HUES48 (cell line): ENCODE results near the gene FAM24A.

Experiments used
- H3K27ac ChIP-seq: one replicate; pipeline ENCODE4 v1.7.0; 2013; ENCODE audit warnings: low read depth, low read length, inconsistent platforms
- H3K27me3 ChIP-seq: 2 replicates; pipeline ENCODE4 v1.6.1; 2013; ENCODE audit warnings: mild to moderate bottlenecking, low read length; ENCODE audit not compliant: control insufficient read depth, insufficient read depth
- H3K36me3 ChIP-seq: 2 replicates; pipeline ENCODE4 v1.6.1; 2013; ENCODE audit warnings: low read length; ENCODE audit not compliant: control insufficient read depth, insufficient read depth
- H3K4me1 ChIP-seq: 2 replicates; pipeline ENCODE4 v1.6.1; 2013; ENCODE audit warnings: mild to moderate bottlenecking, low read length; ENCODE audit not compliant: control insufficient read depth, insufficient read depth
- H3K4me3 ChIP-seq: 2 replicates; pipeline ENCODE4 v1.5.1; 2013; ENCODE audit warnings: mild to moderate bottlenecking, low read depth, low read length
- H3K9ac ChIP-seq: 2 replicates; pipeline ENCODE4 v1.6.1; 2013; ENCODE audit warnings: mild to moderate bottlenecking, low read depth, low read length, moderate library complexity
- H3K9me3 ChIP-seq: 2 replicates; pipeline ENCODE4 v1.6.1; 2013; ENCODE audit warnings: low read length; ENCODE audit not compliant: control insufficient read depth, insufficient read depth

FAM24A gene

DNA sequence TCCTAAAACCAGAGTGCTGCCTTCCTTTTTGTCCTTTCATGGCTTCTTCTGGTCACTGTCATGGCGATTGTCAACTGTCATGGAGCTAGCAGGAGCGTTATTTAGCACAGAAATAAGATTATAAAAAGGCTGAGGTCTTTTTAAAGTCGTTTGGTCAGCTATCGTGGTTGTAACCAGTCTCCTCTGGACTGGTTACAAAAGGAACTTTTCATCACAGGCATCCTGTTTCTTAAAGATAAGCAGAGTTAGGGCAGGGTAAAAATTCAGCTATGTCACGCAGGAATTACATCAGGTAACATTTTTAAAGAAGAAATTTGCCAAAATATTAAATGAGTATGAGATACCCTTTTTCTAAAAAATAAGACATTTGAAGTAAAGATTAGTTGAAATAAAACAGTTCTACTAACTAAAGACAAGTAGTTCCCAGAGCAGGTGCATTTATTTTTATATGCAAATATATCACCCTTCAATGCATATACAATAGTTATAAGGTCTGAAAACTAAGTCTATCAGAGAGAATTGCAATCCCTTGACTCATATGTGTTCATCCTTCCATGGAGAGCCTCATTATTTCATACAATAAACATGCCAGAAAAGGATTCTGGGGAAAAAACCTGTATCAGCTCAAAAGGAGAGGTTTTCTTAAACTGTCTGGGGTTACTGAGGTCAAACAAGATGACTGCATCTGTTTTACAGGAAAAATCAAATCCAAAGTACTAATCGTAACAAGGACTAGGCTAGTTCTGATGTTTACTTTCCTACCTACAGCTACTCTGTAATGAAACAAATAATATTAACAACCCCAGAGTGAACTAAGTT, 20.9 kb downstream of the FAM24A start:
- H3K36me3 ChIP-seq, result peaks cover 8% of the 10 kb centered on the region
- no peak overlapping the region for H3K4me3 ChIP-seq
- H3K27ac ChIP-seq, result no peak overlapping the region
- H3K4me1 ChIP-seq, result no peaks in the 10 kb centered on the region
- no peaks in the 10 kb centered on the region for H3K27me3 ChIP-seq
- H3K9me3 ChIP-seq, result no peaks in the 10 kb centered on the region
- H3K9ac ChIP-seq, result no peak overlapping the region

DNA sequence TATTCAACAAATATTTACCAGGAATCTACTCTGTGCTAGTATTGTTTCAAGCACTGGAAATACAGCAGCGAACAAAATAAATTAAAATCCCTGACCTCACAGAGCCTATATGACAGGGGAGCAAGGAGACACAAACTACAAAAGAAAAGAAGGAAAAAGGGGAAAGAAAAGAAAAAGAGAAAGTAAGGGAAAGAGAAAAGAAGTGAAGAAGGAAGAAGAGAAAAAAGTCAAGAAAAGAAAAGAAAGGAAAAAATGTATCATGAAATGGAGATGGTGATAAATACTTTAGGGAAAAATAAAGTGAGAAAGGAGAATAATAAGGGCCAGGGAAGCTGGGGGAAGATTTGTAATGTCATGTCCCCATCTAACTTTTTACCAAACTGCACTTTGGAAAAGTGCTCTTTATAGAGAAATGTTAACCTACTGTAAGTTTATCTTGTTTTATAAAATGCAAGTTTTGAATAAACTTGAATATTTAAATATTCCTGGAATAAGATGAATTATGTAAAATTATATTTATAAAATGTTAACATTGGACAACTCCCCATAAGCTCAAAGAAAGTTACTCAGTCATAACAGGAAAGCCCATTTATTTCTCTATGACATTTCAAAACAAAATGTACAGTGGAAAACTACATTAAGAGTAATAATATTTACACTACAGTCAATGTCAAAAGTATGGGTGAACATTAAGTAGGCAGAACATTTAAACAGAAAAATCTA, 28.9 kb downstream of the FAM24A start:
- Histone ChIP-seq H3K36me3 (peaks cover 36% of the 10 kb centered on the region), H3K9ac (no peak overlapping the region), H3K4me1 (no peaks in the 10 kb centered on the region), H3K27ac (no peak overlapping the region), H3K9me3 (no peaks in the 10 kb centered on the region), H3K4me3 (no peak overlapping the region), H3K27me3 (no peaks in the 10 kb centered on the region)

DNA sequence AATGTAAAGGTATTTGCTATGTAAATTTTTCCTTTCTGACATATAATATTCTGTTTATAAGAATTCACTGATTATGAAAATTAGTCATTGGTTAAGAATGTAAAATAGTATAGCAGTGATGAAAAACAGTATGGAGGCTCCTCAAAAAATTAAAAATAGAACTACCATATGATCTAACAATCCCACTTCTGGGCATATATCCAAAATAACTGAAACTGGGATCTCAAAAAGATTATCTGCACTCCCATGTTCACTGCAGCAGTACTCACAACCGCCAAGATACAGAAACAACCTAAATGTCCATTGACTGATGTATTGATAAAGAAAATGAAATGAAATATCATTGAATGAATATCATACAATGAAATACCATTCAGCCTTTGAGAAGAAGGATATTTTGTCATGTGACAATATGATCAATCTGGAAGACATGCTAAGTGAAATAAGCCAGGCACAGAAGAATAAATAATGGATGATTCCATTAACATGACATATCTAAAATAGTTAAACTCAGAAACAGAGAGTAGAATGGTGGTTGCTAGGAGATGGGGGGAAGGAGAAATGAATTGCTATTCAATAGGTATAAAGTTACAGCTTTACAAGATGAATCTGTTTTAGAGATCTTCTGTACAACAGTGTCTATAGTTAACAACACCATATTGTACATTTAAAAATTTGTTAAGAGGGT, 29.6 kb downstream of the FAM24A start:
- no peak overlapping the region for H3K9ac ChIP-seq
- no peaks in the 10 kb centered on the region for H3K9me3 ChIP-seq
- H3K27ac ChIP-seq, result no peak overlapping the region
- peaks cover 37% of the 10 kb centered on the region for H3K36me3 ChIP-seq
- H3K4me1 ChIP-seq, result no peaks in the 10 kb centered on the region
- no peak overlapping the region for H3K4me3 ChIP-seq
- H3K27me3 ChIP-seq, result no peaks in the 10 kb centered on the region

DNA sequence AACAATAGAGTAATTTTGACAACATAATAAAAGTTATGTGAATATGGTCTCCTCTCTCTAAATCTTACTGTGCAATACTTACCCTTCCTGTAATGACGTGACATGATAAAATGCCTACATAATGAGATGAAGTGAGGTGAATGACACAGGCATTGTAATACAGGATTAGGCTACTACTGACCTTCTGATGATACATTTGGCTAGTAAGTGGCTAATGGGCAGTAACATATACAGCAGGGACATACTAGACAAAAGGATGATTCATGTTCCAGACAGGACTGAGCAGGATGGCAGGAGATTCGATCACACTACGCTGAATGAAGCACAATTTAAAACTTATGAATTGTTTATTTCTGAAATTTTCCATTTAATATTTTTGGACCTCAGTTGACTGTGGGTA, 38.9 kb downstream of the FAM24A start:
- no peak overlapping the region for H3K27ac ChIP-seq
- no peak overlapping the region for H3K4me3 ChIP-seq
- H3K27me3 ChIP-seq, result no peaks in the 10 kb centered on the region
- H3K36me3 ChIP-seq, result peaks cover 52% of the 10 kb centered on the region
- H3K4me1 ChIP-seq, result no peaks in the 10 kb centered on the region
- H3K9me3 ChIP-seq, result no peaks in the 10 kb centered on the region
- H3K9ac ChIP-seq, result no peak overlapping the region

DNA sequence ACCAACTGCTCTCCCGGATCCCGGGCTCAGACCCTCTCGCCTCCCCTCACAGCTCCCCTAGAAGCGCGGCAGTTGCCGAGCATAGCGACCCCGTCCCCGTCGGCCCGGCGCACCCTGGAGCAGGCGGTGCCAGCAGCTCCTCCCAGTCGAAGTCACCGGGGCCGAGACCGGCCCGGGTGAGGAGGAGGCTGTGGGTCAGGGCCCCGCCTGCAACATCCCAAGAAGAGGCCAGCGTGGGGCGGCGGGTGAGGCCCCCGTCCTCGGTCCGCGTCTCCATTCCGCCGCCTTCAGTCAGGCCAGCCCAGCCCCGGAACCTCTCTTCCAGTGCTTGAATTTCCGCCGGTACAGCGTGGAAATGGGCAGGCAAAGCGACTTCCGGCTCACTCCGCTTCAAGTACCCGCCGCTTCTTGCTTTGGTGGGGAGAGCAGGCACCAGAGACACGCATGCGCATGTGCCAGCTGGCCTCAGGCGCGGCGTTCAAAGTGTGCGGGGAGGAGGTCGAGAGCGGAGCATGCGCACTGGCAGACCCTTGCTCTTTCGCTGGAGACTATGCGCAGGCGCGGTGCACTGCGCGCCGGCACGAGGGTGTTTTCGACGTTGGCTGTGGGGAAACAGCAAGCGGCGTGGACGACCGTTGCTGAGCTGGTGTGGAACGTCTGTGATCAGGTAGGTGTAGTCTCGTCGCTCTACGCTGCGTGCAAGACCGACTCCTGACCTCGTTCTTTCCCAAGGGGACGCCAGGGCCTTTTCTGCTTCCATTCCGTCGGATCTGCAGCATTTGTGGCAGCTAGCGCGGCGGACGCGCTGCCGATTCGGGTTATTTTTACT, 43.7 kb downstream of the FAM24A start, which contains the start of gene C10orf88:
Gene C10orf88 (minus strand): TSS at position 326 of the 829 bp plus-strand sequence. CDS start 49 bp downstream, at position 277.
- Histone ChIP-seq H3K4me1 (no peaks in the 10 kb centered on the region), H3K27me3 (peaks cover 31% of the 10 kb centered on the region), H3K9ac (peak within 1 kb of the TSS; percentile 73), H3K4me3 (peak within 1 kb of the TSS; percentile 81), H3K9me3 (peaks cover 9% of the 10 kb centered on the region), H3K36me3 (peaks cover 9% of the 10 kb centered on the region), H3K27ac (peak within 1 kb of the TSS; percentile 82)

DNA sequence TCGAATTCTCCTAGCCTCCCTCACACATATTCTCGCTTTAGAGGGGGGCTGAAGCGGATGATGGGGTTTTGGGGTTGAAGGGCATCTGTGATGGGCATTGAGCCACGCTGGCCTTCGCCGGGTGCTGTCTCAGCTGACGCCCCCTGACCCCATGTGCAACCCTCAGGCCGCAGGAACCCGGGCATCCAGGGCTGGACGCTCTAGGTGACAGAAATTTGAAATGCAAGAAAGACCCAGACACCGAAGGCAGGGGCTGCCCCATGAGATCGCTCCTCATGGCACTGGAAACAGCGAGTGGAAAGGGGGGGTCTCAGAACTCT, 44.3 kb downstream of the FAM24A start:
- peaks cover 9% of the 10 kb centered on the region for H3K9me3 ChIP-seq
- peaks cover 3% of the 10 kb centered on the region; the same call in 1 of the 2 replicates for H3K36me3 ChIP-seq
- H3K27me3 ChIP-seq, result peaks cover 31% of the 10 kb centered on the region
- H3K4me3 ChIP-seq, result peak overlapping the region; percentile 20
- no peak overlapping the region for H3K27ac ChIP-seq
- H3K4me1 ChIP-seq, result no peaks in the 10 kb centered on the region
- H3K9ac ChIP-seq, result no peak overlapping the region

DNA sequence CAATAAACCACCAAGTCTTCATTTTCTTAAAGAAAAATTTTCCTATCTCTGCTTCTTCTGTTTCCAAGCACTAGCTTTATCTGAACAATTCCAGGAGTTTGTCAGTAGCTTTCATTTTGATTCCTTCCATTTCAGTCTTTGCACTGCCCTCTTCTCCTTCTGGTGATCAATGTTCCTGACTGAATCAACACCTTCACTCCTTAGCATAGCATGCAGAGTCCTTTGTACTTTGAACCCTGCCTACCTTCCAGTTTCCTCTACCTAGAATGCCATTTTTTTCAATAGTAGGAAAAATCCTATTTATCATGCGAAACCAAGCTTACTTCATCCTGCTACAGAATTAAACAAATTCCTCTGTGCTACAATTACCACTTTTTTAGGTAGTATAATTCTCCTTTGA, 45.5 kb downstream of the FAM24A start:
- Histone ChIP-seq H3K9me3 (peaks cover 9% of the 10 kb centered on the region), H3K4me1 (no peaks in the 10 kb centered on the region), H3K36me3 (no peaks in the 10 kb centered on the region), H3K27me3 (peaks cover 31% of the 10 kb centered on the region), H3K27ac (no peak overlapping the region), H3K4me3 (no peak overlapping the region), H3K9ac (no peak overlapping the region)

DNA sequence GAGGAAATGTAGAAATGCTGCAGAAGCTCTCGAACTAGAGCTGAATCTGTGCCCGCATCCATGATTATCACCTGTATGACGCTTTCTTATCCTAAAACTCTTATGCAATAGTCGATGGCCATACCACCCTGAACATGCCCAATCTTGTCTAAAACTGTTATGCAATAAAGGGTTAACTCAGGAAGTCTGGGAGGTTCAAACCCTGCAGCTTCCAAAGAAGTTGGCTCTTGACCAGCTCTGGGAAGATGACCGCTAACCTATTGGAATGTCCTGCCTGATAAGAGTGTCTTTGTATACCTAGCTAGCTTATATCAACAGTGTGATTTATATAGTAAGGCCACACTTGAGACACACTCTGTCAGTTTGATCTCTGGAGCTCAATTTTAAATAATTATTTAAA, 47.1 kb downstream of the FAM24A start:
- Histone ChIP-seq H3K4me1 (no peaks in the 10 kb centered on the region), H3K27ac (no peak overlapping the region), H3K27me3 (peaks cover 31% of the 10 kb centered on the region), H3K9me3 (peaks cover 9% of the 10 kb centered on the region), H3K9ac (no peak overlapping the region), H3K4me3 (no peak overlapping the region), H3K36me3 (no peaks in the 10 kb centered on the region)

DNA sequence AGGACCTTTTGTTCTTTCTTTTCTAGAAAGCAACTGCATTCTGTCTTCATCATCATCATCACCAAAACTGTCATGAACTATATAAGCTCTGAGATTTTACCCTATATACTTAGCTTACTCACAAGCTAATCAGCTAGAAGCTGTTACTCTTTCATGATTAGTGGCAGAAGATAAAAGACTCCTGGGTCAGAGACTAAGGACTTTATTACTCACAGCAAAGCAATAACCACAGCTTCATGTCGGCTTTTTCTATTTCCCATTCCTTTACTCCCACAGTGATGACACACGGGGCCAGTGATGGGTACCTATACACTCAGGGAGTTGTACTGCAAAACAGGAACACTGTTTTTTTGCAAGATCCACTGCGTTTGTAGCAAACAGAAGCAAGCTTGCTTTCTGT, 52.0 kb downstream of the FAM24A start:
- H3K27ac ChIP-seq, result no peak overlapping the region
- no peaks in the 10 kb centered on the region for H3K36me3 ChIP-seq
- no peaks in the 10 kb centered on the region for H3K4me1 ChIP-seq
- H3K9me3 ChIP-seq, result peaks cover 19% of the 10 kb centered on the region
- H3K9ac ChIP-seq, result no peak overlapping the region
- H3K4me3 ChIP-seq, result no peak overlapping the region
- H3K27me3 ChIP-seq, result peaks cover 1% of the 10 kb centered on the region; the same call in 1 of the 2 replicates
